Effector memory CD4-positive, alpha-beta T cell (primary cell): ENCODE results near the gene CHD6.

ENCODE experiments used
- DNase-seq, 3 donors: peaks; one replicate each; pipeline ENCODE4 v3.0.0-alpha.2; 2020
- H3K27ac ChIP-seq: 2 replicates; pipeline ENCODE4 v1.7.0; 2013; ENCODE audit warnings: mild to moderate bottlenecking, low read length, moderate library complexity; ENCODE audit not compliant: insufficient read depth, poor library complexity, severe bottlenecking
- H3K27me3 ChIP-seq: replicated peaks from 2 replicates; pipeline ENCODE4 v1.7.0; 2013; ENCODE audit warnings: mild to moderate bottlenecking, low read length; ENCODE audit not compliant: insufficient read depth, control insufficient read depth, poor library complexity, severe bottlenecking
- H3K36me3 ChIP-seq: 2 replicates; pipeline ENCODE4 v1.7.0; 2013; ENCODE audit warnings: mild to moderate bottlenecking, low read length, moderate library complexity; ENCODE audit not compliant: control insufficient read depth, insufficient read depth
- H3K4me1 ChIP-seq: 2 replicates; pipeline ENCODE4 v1.7.0; 2013; ENCODE audit warnings: low read length, mild to moderate bottlenecking; ENCODE audit not compliant: control insufficient read depth, insufficient read depth, poor library complexity, severe bottlenecking
- H3K4me3 ChIP-seq: 2 replicates; pipeline ENCODE4 v1.7.0; 2013; ENCODE audit warnings: low read length, low read depth, mild to moderate bottlenecking; ENCODE audit not compliant: insufficient read depth, poor library complexity, severe bottlenecking
- H3K9me3 ChIP-seq: 2 replicates; pipeline ENCODE4 v1.7.0; 2013; ENCODE audit warnings: mild to moderate bottlenecking, low read length, moderate library complexity; ENCODE audit not compliant: control insufficient read depth

The CHD6 gene

GRCh38 chr20:41380551-41381193, 237.5 kb downstream of the CHD6 start:
- H3K27ac ChIP-seq = no peak overlapping the region
- H3K27me3 ChIP-seq = no peaks in the 10 kb centered on the region
- H3K4me3 ChIP-seq = no peak overlapping the region
- DNase-seq = no peak
- H3K4me1 ChIP-seq = no peaks in the 10 kb centered on the region
- H3K36me3 ChIP-seq = no peaks in the 10 kb centered on the region
- no peaks in the 10 kb centered on the region for H3K9me3 ChIP-seq

GRCh38 chr20:41379551-41379950, 238.6 kb downstream of the CHD6 start:
- Histone ChIP-seq H3K27me3 (no peaks in the 10 kb centered on the region), H3K4me1 (no peaks in the 10 kb centered on the region)

GRCh38 chr20:41377275-41377674, 240.9 kb downstream of the CHD6 start:
- Histone ChIP-seq H3K4me1 (no peaks in the 10 kb centered on the region), H3K36me3 (no peaks in the 10 kb centered on the region), H3K9me3 (no peaks in the 10 kb centered on the region), H3K4me3 (no peak overlapping the region), H3K27ac (no peak overlapping the region), H3K27me3 (no peaks in the 10 kb centered on the region)
- DNase-seq = no peak

More at GRCh38 chr20:41379551-41379950, 238.6 kb downstream of the CHD6 start:
- DNase-seq = no peak
- no peak overlapping the region for H3K4me3 ChIP-seq
- no peaks in the 10 kb centered on the region for H3K36me3 ChIP-seq
- H3K27ac ChIP-seq = no peak overlapping the region
- H3K9me3 ChIP-seq = no peaks in the 10 kb centered on the region

- Histone ChIP-seq H3K4me3 (no peak overlapping the region), H3K4me1 (no peaks in the 10 kb centered on the region), H3K27ac (no peak overlapping the region), H3K9me3 (no peaks in the 10 kb centered on the region), H3K27me3 (no peaks in the 10 kb centered on the region), H3K36me3 (no peaks in the 10 kb centered on the region)
- DNase-seq = no peak
Observed at GRCh38 chr20:41376349-41376748, 241.8 kb downstream of the CHD6 start.

GRCh38 chr20:41375846-41376245, 242.3 kb downstream of the CHD6 start:
- H3K9me3 ChIP-seq = no peaks in the 10 kb centered on the region
- H3K27me3 ChIP-seq = no peaks in the 10 kb centered on the region
- H3K4me3 ChIP-seq = no peak overlapping the region
- H3K4me1 ChIP-seq = no peaks in the 10 kb centered on the region
- no peak for DNase-seq
- H3K36me3 ChIP-seq = no peaks in the 10 kb centered on the region
- no peak overlapping the region for H3K27ac ChIP-seq

GRCh38 chr20:41373931-41374920, 244.0 kb downstream of the CHD6 start:
- Histone ChIP-seq H3K27ac (no peak overlapping the region), H3K4me1 (no peaks in the 10 kb centered on the region), H3K27me3 (no peaks in the 10 kb centered on the region), H3K9me3 (no peaks in the 10 kb centered on the region), H3K36me3 (no peaks in the 10 kb centered on the region), H3K4me3 (no peak overlapping the region)
- DNase-seq = no peak

GRCh38 chr20:41373251-41373783, 244.9 kb downstream of the CHD6 start:
- no peak for DNase-seq
- no peak overlapping the region for H3K27ac ChIP-seq

GRCh38 chr20:41371371-41371770, 246.8 kb downstream of the CHD6 start:
- H3K9me3 ChIP-seq = no peaks in the 10 kb centered on the region
- H3K4me3 ChIP-seq = no peak overlapping the region
- no peaks in the 10 kb centered on the region for H3K4me1 ChIP-seq
- DNase-seq = no peak
- H3K27me3 ChIP-seq = peaks cover 5% of the 10 kb centered on the region
- no peaks in the 10 kb centered on the region for H3K36me3 ChIP-seq
- no peak overlapping the region for H3K27ac ChIP-seq

More at GRCh38 chr20:41373251-41373783, 244.9 kb downstream of the CHD6 start:
- Histone ChIP-seq H3K4me1 (no peaks in the 10 kb centered on the region), H3K36me3 (no peaks in the 10 kb centered on the region), H3K27me3 (no peaks in the 10 kb centered on the region), H3K4me3 (no peak overlapping the region), H3K9me3 (no peaks in the 10 kb centered on the region)

GRCh38 chr20:41370176-41370575, 248.0 kb downstream of the CHD6 start:
- H3K4me3 ChIP-seq = no peak overlapping the region
- H3K9me3 ChIP-seq = no peaks in the 10 kb centered on the region
- peaks cover 7% of the 10 kb centered on the region for H3K27me3 ChIP-seq
- no peak overlapping the region for H3K27ac ChIP-seq
- no peaks in the 10 kb centered on the region for H3K36me3 ChIP-seq
- DNase-seq = no peak
- no peaks in the 10 kb centered on the region for H3K4me1 ChIP-seq

- Histone ChIP-seq H3K4me3 (no peak overlapping the region), H3K36me3 (no peaks in the 10 kb centered on the region), H3K27ac (no peak overlapping the region), H3K9me3 (no peaks in the 10 kb centered on the region), H3K27me3 (peaks cover 7% of the 10 kb centered on the region), H3K4me1 (no peaks in the 10 kb centered on the region)
- no peak for DNase-seq
Observed at GRCh38 chr20:41369673-41370072, 248.5 kb downstream of the CHD6 start.
